ENCODE results near the gene GGT1. TPM values are rescaled to one million over a fixed set of nuclear protein-coding genes. Genes with fewer than 3 reads are reported as not detected.
"Not testable (repeated sequence)": the region's sequence is repeated elsewhere in the genome, so short reads cannot be mapped to it uniquely, and the experiment has no call there.

GGT1 gene
- total RNA-seq (2014; rRNA removed; shearing (Covaris generic)), result 9.4 and 13.1 TPM in 2 replicates

- DNase-seq (ENCODE audit: low spot score), result not testable (repeated sequence)
These were observed at the start of gene GGT1 for GRCh38 chr22:24602847-24603769. Gene GGT1, plus strand, starts transcription at chr22:24603193. Its CDS starts 7,889 bp downstream, at chr22:24611082.

- no peak for DNase-seq (ENCODE audit: low spot score)
These were observed 49.2 kb upstream of the GGT1 start for GRCh38 chr22:24553597-24554312.

- DNase-seq (ENCODE audit: low spot score), result no peak
These were observed 48.5 kb upstream of the GGT1 start, which contains the start of gene GUCD1 for GRCh38 chr22:24554313-24555164. Gene GUCD1, minus strand, starts transcription at chr22:24555138. Its CDS starts 147 bp downstream, at chr22:24554991.

- DNase-seq (ENCODE audit: low spot score), result peak; percentile 93
These were observed 47.6 kb upstream of the GGT1 start, which contains the start of gene SNRPD3 for GRCh38 chr22:24555165-24556039. Gene SNRPD3, plus strand, starts transcription at chr22:24555999. Its CDS starts 1,676 bp downstream, at chr22:24557675.

- no peak for DNase-seq (ENCODE audit: low spot score)
These were observed 43.5 kb upstream of the GGT1 start for GRCh38 chr22:24559471-24559870.

- no peak for DNase-seq (ENCODE audit: low spot score)
These were observed 39.7 kb upstream of the GGT1 start for GRCh38 chr22:24563246-24563645.

GRCh38 chr22:24564376-24565058 lies 38.5 kb upstream of the GGT1 start:
- no peak for DNase-seq (ENCODE audit: low spot score)

GRCh38 chr22:24565077-24565476 lies 37.9 kb upstream of the GGT1 start:
- no peak for DNase-seq (ENCODE audit: low spot score)

GRCh38 chr22:24566899-24567511 lies 36.0 kb upstream of the GGT1 start:
- no peak for DNase-seq (ENCODE audit: low spot score)

GRCh38 chr22:24567668-24568067 lies 35.3 kb upstream of the GGT1 start:
- DNase-seq (ENCODE audit: low spot score), result no peak

GRCh38 chr22:24571266-24571665 lies 31.7 kb upstream of the GGT1 start:
- no peak for DNase-seq (ENCODE audit: low spot score)

GRCh38 chr22:24576778-24577177 lies 26.2 kb upstream of the GGT1 start:
- DNase-seq (ENCODE audit: low spot score), result no peak

- no peak for DNase-seq (ENCODE audit: low spot score)
These were observed 24.4 kb upstream of the GGT1 start for GRCh38 chr22:24578355-24579257.

- DNase-seq (ENCODE audit: low spot score), result no peak
These were observed 23.8 kb upstream of the GGT1 start for GRCh38 chr22:24579258-24579601.

GRCh38 chr22:24580276-24580675 lies 22.7 kb upstream of the GGT1 start:
- DNase-seq (ENCODE audit: low spot score), result no peak

GRCh38 chr22:24582056-24582814 lies 20.8 kb upstream of the GGT1 start:
- DNase-seq (ENCODE audit: low spot score), result no peak

- DNase-seq (ENCODE audit: low spot score), result peak; percentile 20
These were observed 19.5 kb upstream of the GGT1 start for GRCh38 chr22:24583221-24584165.
